Left ventricle myocardium superior (tissue), 1 donor: ENCODE measurements around the gene DCPS. TPM values are rescaled to one million over a fixed set of nuclear protein-coding genes. Genes with fewer than 3 reads are reported as not detected.
"Not testable (repeated sequence)": the region's sequence is repeated elsewhere in the genome, so short reads cannot be mapped to it uniquely, and the experiment has no call there.

Source experiments
- ATAC-seq: fragments of 200-7000 bp; cut with Tn5 transposase; one replicate; pipeline ENCODE4 v1.9.1; 2020; ENCODE audit warnings: mild to moderate bottlenecking, moderate library complexity
- DNase-seq: peaks from one replicate; pipeline ENCODE4 v3.0.0-alpha.2; 2020
- intact Hi-C: fragments of 100-400 bp; cut with micrococcal nuclease; formaldehyde crosslinking; loops from one replicate; pipeline ENCODE4 v1.11.0; 2022
- total RNA-seq: library from RNA; stranded (reverse); fragmentation: NEBNext Ultra II Directional; extraction: Animal tissue kit (Norgen Biotek cat#: 25700); gene quantifications from one replicate; pipeline ENCODE4 v1.2.1, GENCODE V29; 2021
- donor health status: DM: no; HTN: yes; CAD: no; lungs with severe emphysema.

DCPS gene
- total RNA-seq, 1 donor from 2014 or later, result 11.1 TPM

DNA sequence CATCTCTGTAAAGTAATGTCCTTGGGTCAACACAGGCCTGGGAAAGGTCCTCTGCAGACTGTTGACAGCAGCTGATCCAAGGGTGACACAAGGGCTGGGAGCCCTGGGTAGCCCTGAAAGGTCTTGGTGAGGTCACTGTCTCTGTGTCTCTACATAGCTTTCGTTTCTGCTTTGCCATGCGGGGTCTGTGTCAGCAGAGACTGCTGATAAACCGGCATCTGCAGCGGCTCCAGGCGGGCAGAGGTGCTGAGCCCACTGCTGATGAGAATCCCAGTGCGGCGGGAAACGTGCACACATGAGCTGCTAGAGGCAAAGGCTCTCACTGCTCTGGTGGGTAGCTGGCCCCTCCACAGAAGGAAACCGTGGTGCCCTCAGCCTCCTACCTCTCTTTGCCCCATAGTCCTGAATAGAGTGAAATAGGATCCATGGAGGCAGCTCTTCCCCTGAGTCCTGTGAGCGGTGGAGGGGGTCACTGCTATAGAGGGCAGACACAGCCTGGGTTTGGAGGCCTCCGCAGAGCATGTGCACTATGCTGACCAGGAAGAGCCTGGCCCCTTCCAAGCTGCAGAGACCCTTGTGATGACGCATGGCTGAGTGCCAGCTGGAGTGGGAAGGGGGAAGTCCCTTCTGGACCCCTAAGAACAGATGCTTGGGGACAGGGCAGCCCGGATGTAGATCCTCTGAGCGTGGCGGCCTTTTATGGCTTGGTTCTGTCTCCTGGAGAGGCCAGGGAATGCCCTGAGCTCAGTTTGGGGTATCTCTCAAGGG, 33.8 kb downstream of the DCPS start:
- intact Hi-C loops, result no loop called here
- ATAC-seq (no peak), DNase-seq (no peak)

DNA sequence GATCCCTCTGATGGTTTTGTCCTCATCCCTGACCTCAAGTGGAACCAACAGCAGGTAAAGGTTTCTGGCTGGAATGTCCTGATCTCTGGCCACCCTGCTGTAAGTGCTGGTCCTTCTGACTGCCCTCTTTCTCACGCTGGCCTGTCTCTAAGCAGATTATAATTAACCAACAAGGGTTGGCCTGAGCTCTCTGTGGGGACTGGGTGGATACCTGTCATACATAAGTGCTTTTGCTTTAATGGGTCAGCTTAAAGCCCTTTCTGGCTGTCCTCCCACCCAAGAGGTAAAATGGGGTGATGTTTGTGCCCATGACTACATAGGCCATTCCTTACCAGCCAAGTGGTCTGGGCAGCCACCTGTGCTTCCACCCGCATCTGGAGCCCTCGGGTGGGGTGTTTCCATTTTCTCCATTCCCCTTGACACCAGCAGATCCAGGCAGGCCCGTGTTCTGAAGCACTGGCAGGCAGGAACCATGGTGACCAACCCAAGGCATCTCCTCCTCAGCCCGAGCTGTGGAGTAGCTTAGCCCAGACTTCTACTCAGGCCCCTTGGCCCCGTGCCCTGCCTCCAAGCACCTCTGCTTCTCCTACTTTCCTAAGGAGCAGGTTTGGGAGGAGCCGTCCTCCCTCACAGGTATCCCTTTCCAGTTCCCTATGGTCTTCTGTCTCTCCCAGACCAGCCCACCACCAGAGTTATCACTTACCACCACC, 34.6 kb downstream of the DCPS start:
- ATAC-seq, result no peak
- no peak for DNase-seq
- intact Hi-C loops, result no loop called here

DNA sequence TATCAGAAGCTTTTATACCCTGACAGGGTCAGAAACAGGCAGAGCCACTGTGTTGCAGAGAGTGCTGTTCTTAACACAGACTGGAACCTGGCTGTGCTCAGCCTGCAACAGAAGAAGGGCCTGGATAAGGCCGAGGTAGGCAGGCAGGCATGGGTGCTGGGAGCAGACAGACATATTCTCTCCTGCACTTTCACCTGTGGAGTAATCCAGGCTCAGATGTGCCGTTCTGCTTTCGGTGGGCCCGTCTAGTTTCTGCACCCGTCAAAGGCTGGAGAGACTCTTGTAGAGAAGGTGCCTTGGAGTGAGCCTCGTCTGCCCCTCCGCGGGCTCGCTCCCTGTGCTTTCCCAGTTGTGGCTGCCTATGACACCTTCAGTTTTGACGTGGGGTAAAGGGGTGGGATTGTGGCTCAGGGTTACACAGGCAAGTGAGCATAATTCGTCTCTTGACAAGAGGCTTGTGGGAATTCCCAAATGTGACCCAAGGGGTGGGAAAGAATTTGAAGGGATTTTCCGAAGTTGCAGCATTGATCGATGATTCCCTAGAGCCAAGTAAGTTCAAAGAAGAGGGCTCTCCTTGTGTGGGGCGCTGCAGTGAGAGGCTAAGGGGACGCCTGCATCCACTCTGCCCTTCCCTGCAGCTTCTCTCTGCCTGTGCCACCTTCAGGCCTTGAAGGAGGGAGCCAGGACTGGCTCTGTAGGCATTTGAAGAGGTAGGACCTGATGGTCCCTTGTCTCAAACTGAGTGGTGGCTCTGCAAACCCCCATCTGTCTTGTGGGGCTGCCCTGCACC, 35.4 kb downstream of the DCPS start:
- ATAC-seq (no peak), DNase-seq (no peak)
- intact Hi-C loops, result no loop called here

DNA sequence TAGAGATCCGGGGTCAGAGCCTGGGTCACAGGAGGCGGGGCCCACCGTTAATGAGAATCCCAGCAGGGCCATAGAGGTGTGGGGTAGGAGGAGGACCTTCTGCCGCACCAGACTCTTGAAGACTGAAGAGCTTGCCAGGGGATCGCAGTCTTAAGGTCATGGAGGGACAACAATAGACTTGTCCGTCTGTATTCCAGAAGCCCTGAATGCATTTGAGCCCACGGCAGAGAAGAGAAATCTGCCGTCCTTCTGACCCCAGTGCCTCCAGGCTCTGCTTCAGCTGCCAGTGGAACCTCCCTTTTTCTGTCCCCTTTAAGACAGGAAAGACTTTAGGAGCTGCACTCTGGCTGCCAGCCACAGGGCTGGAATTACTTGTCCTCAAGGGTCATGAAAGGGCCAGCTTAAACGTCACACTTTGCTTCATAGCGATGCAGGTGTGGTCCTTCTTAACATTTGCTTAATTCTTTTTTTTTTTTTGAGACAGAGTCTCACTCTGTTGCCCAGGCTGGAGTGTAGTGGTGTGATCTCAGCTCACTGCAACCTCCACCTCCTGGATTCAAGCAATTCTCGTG, 36.1 kb downstream of the DCPS start:
- DNase-seq, result peak; percentile 87
- intact Hi-C loops, result no loop called here
- ATAC-seq, result peak; percentile 78

DNA sequence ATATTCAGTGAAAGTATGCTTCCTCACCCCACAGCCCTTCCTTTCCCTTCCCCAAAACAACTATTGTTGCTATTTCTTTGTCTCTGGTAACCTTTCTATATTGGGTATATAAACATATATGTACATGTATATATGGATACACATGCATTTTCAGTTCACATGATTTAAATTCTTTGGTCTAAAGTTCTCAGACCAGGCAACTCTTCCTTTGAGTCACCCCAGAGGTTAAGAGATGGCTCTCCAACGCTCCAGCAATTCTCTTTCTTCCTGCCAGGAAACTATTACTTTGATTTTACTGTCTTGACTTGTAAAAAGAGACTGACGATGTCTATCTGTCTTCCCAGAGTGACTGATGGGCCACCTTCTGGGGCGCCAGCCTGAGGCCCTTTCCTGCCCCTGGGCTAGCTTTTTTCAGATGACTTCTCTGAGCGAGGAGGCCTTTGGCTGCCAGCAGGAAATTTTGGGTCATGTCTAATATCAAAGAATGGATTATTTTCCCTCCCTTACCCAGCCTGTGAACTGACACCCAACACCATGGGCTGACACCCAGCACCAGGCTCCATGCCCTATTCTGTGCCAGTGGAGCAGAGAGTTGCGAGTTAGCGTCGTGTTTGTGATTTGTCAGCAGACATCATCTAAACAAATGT, 37.2 kb downstream of the DCPS start:
- intact Hi-C loops, result no loop called here
- DNase-seq (no peak), ATAC-seq (no peak)

DNA sequence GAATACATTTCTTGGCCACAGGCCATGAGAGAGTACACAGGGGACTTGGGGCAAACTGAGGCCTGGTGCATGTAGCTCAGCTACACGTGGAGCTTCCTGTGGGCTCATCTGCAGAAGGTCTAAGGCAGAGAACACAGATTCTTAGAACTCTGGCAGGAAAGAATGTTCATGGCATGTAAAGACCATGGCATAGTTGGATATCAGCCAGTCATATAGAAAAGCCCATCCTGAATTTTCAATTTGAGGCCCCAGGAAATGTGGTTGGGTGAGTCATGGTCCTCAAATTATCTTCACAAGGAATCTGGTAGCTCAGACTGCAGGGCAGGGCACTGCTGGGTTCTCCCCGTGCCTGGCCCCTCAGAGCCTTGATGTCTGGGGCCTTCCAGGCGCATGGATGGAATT, 37.9 kb downstream of the DCPS start:
- ATAC-seq (no peak), DNase-seq (no peak)
- intact Hi-C loops, result no loop called here

DNA sequence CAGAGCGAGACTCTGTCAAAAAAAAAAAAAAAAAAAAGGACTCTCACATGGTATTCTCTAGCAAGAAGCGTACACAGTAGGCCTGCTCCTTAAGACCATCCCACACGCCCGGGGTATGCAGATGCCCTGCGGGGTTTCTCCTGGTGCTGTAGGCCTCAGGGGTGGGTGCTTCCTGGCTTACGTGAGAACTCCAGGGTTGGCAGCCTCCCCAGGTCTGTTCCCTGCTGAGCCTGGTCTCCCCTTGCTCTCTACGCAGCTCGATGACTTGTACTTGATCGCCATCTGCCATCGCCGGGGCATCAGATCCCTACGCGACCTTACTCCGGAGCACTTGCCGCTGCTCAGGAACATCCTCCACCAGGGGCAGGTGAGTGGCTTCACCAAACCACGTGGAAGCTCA, 39.2 kb downstream of the DCPS start:
- intact Hi-C loops, result no loop called here
- DNase-seq (no peak), ATAC-seq (no peak)

DNA sequence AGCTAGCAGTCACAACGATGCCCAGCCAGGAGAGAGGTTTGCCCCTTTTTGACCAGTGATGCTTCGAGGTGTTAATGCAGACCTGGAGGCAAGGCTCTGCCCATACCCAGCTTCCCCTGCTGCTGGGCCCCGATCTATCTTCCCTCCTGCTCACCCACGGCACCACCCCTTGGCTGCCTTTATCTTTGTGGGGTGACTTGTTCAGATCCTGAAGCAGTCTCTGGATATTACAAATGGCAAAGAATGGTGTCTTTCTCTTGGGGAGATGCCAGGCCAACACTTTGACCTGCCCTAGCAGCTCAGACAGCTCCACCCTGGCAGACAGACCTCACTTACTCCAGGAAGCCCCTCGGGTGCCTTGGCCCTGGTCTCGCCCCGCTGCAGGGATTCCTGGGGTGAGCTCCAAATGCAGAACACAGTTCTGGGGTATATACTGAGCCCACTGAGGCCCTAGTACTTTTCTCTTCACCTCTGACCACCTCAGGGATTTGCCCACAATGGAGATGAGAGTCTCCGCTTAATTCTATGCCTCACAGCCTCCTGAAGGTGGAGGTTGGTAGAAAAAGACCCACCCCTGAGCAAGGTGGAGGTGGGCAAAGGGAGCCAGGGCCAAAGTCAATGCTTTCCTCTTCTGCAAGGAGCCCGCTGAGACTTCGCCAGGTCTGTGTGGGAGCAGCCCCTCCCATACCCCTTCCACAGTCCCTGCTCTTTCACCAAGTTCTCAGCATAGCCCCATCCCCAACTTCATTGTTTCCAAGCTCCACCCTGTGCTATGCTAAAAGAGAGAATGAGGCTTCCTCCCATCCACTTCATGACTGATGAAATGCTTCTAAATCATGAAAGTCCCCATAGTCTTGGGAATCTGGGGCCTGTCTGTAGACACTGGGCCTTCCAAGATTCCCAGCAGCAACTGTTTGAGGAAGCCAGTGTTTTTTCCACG, 40.6 kb downstream of the DCPS start:
- intact Hi-C loops, result no loop called here
- no peak for ATAC-seq
- no peak for DNase-seq

DNA sequence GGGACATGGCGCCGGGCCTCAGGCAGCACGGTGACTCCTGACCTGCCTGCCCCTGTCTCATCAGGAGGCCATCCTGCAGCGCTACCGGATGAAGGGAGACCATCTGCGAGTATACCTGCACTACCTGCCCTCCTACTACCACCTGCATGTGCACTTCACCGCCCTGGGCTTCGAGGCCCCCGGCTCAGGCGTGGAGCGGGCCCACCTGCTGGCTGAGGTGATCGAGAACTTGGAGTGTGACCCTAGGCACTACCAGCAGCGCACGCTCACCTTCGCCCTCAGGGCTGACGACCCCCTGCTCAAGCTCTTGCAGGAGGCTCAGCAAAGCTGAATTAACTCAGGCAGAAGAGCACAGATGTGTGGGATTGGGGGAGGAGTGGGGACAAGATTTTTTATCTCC, 41.4 kb downstream of the DCPS start:
- ATAC-seq (no peak), DNase-seq (peak; percentile 31)
- intact Hi-C loops, result no loop called here

DNA sequence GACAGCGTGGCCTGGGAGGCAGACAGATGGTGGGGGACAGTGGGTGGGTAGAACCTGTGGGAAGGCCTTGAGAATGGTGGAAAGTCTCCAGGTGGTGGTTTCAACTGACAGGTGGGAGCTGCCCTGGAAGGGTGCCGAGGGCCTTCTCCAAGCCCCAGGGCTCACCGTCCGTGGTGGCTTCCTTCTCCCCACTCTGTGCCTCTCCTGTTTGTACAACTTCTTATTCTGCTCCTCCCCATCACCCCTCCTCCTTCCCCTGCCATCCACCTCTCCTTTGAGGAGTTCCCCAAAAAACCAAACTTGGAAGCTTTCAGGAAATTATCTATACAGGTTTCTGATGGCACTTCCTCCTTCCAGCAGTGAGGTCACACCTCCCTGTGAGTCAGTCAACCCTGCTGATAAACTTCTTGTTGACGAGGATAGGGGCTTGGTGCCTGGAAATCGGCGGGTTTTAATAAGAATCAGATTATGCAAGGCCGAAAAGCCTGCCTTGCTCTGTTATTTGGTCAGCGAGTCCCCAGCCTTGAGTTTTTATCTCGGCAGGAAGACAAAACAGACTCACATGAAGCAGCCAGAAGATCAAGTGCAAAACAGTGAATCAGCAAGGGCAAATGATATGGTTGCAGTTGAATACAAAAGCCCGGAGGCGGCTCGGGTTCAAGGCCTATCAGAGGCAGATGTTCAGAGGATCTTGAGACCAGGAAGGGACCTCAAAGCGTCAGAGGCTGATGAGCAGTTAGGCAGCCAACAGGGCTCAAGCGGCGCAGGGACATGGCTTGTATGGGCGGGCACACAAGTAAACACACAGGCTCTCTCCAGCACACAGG, 42.1 kb downstream of the DCPS start:
- DNase-seq (peak; percentile 67), ATAC-seq (peak; percentile 62)
- intact Hi-C loops, result no loop called here

DNA sequence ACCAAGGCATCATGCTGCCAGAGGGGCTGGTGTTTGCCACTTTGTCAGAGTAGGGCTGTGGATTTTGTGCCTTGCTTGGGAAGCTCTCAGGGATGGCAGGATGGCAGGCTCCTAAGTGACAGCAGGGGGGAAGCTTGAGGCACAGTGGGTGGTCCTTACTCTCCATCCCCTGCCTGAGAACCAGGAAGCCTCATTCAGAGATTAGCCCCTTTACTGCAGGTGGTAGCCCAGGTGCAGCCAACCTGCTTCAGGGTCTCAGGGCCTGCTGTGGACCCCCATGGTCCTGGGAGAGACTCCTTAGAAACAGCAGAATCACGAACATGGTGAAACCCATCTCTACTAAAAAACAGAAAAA, 42.7 kb downstream of the DCPS start:
- DNase-seq (no peak), ATAC-seq (no peak)
- intact Hi-C loops, result no loop called here

DNA sequence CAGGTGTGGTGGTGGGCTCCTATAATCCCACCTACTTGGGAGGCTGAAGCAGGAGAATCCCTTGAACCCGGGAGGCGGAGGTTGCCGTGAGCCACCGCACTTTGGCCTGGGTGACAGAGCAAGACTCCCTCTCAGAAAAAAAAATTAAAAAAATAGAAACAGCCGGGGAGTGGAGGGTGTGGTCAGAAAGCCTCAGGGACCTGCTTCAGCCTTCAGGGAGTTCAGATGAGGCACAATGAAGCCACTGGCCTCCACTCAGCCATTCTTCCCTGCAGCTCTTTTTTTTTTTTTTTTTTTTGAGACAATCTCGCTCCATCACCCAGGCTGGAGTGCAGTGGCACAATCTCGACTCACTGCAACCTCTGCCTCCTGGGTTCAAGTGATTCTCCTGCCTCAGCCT, 43.1 kb downstream of the DCPS start:
- ATAC-seq, intact Hi-C loops, DNase-seq: not testable (repeated sequence)

DNA sequence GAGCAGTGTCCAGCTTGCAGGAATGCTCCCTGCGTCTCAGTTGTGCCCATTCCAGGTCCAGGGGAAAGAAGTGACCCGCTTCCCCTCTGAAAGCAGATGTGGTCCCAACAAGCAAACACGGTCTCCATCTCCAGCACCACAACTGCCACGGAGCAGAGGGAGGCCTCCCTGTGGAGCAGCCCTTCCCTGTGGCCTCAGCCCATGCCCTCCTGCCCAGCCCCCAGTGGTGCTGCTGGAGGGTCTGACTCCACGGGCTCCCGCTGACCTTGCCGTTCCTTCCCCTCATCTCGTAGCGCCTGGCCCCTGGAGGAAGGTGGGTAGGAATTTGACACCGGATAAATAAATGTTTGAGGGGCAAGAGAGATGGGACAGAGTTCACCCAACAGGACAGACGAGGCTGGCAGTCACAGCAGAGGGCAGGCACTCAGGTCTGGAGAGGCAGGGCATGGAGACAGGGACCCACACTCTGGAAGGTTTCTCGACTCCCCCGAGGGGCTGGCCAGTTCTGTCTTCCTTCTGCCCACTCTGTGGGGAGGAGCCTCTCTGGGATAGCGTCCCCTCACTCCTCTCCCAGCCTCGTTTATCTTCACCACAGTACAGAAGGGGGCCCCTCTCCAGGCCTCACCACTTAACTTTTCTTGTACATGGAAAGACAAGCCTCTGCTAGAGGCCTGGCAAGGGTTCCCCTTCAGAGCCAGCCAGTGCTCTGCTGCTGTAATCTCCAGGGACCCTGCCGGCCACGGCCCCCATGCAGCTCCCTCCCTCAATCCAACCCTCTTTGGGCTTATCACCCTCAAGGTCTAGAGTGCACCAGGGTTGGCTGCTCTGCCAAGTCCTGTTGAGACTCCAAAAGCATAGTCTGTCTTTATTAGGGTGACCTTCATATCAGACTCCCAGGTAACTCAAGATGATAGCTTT, 44.1 kb downstream of the DCPS start:
- ATAC-seq, result peak; percentile 55
- intact Hi-C loops, result no loop called here
- DNase-seq, result peak; percentile 18

DNA sequence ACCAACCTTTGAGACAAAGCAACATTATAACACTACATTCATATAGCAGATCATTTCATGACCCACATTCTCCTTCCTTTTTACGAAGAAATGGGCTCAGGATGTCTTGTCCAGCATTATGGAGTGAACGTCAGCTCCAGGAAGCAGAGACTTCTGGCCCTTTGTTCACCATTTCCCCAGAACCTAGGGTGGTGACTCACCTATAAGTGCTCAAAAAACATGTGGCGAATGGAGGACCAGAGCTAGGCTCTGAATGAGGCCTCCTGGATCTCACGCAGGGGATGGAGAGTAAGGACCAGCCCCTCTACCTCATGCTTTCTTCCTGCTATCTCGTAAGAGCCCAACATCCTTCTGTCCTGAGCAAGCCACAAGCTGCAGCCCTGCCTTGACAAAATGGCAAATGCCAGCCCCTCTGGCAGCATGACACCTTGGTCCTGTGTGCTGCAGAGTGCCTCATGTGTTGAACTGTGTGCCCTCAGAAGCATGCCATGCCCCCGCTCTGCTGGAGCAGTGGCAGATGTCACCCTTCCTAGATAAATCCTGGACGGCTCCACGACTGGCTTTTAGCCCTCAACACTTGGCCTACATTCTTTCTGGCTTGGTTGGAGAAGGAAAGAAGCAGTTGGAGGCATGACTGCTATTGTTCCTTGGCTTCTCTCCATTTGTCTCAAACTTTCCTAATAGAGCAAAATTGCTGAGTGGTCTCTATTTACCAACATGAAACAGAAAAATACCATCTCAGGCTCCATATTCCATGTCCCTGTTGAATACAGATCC, 45.1 kb downstream of the DCPS start:
- intact Hi-C loops, result no loop called here
- ATAC-seq (peak; percentile 82), DNase-seq (peak; percentile 77)

DNA sequence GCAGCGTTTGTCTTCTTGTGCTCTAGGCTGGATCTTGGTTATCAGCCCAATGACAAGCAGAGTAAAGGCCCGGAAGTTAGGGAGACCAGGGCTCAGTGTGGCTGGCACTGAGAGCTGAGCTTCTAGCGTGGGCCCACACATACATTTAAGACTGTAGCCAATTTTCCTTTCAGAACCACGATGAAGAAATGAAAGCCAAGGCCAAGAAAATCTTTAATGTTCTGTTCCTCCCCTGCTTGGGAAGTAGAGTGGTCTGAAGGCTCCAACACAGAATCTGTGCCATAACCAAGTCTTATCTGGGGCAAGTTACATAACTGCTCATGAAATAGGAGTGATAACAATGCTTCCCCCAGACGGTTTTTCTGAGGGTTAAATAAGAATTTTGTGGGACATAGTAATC, 47.0 kb downstream of the DCPS start:
- ATAC-seq (no peak), DNase-seq (peak; percentile 16)
- intact Hi-C loops, result no loop called here

DNA sequence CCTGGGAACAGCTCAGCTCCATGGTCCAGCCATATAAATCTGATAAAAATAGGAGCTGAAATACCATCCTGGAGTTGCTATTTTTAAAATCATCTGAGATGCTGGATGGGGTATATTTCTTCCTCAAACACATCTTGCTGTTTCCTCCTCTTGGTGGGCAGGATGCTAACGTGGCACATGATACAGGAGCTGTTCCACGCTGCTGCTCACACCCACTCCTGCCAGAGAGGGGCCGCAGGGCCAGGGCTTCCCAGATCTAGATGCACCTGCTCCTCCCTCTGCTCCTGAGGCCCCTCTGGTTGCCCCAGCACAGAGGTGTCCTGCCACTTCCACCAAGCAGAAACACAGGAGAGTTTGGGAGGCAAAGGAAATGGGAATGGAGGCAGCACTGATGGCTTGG, 48.3 kb downstream of the DCPS start:
- ATAC-seq, result no peak
- intact Hi-C loops, result no loop called here
- DNase-seq, result peak; percentile 18
